CD4-positive, CD25-positive, alpha-beta regulatory T cell (primary cell): ENCODE measurements around the gene NARS2. TPM values are rescaled to one million over a fixed set of nuclear protein-coding genes. Genes with fewer than 3 reads are reported as not detected.
"Not testable (repeated sequence)": the region's sequence is repeated elsewhere in the genome, so short reads cannot be mapped to it uniquely, and the experiment has no call there.

ENCODE experiments used
- ATAC-seq, 2 donors: fragments of 150-1000 bp; cut with Tn5 transposase; one replicate each; pipeline ENCODE4 v1.10.0; 2021; ENCODE audit warnings: low read depth in 2 of 2, moderate number of reproducible peaks in 2 of 2, moderate library complexity in 1 of 2
- DNase-seq, 3 donors: peaks; one replicate each; pipeline versions ENCODE4 v3.0.0 to v3.0.0-alpha.2; 2012 to 2022; ENCODE audit warnings: mixed read lengths in 1 of 3
- H3K27ac ChIP-seq: one replicate; pipeline ENCODE4 v1.7.0; 2013; ENCODE audit warnings: mild to moderate bottlenecking, low read length; ENCODE audit not compliant: insufficient read depth, poor library complexity, severe bottlenecking
- H3K27me3 ChIP-seq: one replicate; pipeline ENCODE4 v1.7.0; 2013; ENCODE audit warnings: low read length; ENCODE audit not compliant: control insufficient read depth, insufficient read depth
- H3K36me3 ChIP-seq: one replicate; pipeline ENCODE4 v1.7.0; 2013; ENCODE audit warnings: mild to moderate bottlenecking, low read length, moderate library complexity; ENCODE audit not compliant: control insufficient read depth, insufficient read depth
- H3K4me1 ChIP-seq: 2 replicates; pipeline ENCODE4 v1.7.0; 2013; ENCODE audit warnings: mild to moderate bottlenecking, low read length; ENCODE audit not compliant: insufficient read depth, control insufficient read depth, poor library complexity, severe bottlenecking
- H3K4me3 ChIP-seq: one replicate; pipeline ENCODE4 v1.7.0; 2013; ENCODE audit warnings: low read depth, mild to moderate bottlenecking, low read length, moderate library complexity
- H3K9me3 ChIP-seq, 2 experiments: 1 replicate in 1 of 2; 2 replicates in 1 of 2; pipeline ENCODE4 v1.7.0; 2013; ENCODE audit warnings: low read length in 2 of 2, mild to moderate bottlenecking in 1 of 2, moderate library complexity in 1 of 2; ENCODE audit not compliant: control insufficient read depth in 2 of 2
- H3K27ac Mint-ChIP-seq, 3 donors: one replicate each; pipeline ENCODE4 v1.8.0; 2020 to 2022; ENCODE audit warnings: mild to moderate bottlenecking in 3 of 3, mixed read lengths in 3 of 3, moderate library complexity in 2 of 3
- H3K27me3 Mint-ChIP-seq: one replicate; pipeline ENCODE4 v1.8.0; 2022; ENCODE audit warnings: mild to moderate bottlenecking, mixed read lengths
- H3K36me3 Mint-ChIP-seq: one replicate; pipeline ENCODE4 v1.8.0; 2020; ENCODE audit warnings: mixed read lengths
- H3K4me1 Mint-ChIP-seq, 4 donors: one replicate each; pipeline ENCODE4 v1.8.0; 2020 to 2022; ENCODE audit warnings: mixed read lengths in 4 of 4, mild to moderate bottlenecking in 1 of 4
- H3K4me3 Mint-ChIP-seq, 4 donors: one replicate each; pipeline ENCODE4 v1.8.0; 2020 to 2022; ENCODE audit warnings: mild to moderate bottlenecking in 4 of 4, mixed read lengths in 4 of 4, moderate library complexity in 3 of 4
- H3K9me3 Mint-ChIP-seq, 7 donors: one replicate each; pipeline ENCODE4 v1.8.0; 2020 to 2022; ENCODE audit warnings: mixed read lengths in 7 of 7, mild to moderate bottlenecking in 3 of 7, moderate library complexity in 2 of 7
- polyA plus RNA-seq, 4 donors: library from polyadenylated mRNA; unstranded; fragments of 300-500 nt; fragmentation: Illumina TruSeq; gene quantifications; one replicate each; pipeline ENCODE4 v1.2.3, GENCODE V29; 2021
- total RNA-seq: library from RNA; stranded (reverse); gene quantifications from one replicate; pipeline ENCODE4 v1.2.3, GENCODE V29; 2022

Gene NARS2
- total and polyA plus RNA-seq, 5 donors from 2014 or later, result 9.3 to 22.9 (median 11.1) TPM

DNA sequence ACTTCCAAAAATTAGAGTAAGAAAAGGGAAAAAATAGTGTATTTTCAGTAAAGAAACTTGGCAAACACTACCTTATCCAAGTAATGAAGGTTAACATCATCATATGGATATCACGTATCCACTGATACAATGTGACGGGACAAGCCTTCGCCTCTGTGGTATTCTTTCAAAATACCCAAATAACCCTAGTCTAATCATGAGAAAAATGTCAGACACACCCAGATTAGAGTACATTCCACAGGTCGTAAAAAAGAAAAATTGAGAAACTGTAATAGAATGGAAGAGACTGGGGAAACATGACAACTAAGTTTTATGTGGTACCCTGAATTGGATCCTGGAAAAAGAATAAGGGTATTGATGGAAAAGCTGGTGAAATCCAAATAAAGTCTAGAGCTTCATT is 48.9 kb downstream of the NARS2 start:
- H3K4me1 Mint-ChIP-seq, result peaks cover 0 to 4% (median 2%) of the 10 kb centered on the region in 4 donors
- H3K27ac ChIP-seq, result no peak overlapping the region
- H3K36me3 Mint-ChIP-seq, result peaks cover 20% of the 10 kb centered on the region
- no peaks in the 10 kb centered on the region for H3K9me3 Mint-ChIP-seq
- no peak overlapping the region for H3K4me3 Mint-ChIP-seq
- no peaks in the 10 kb centered on the region for H3K27me3 Mint-ChIP-seq
- no peaks in the 10 kb centered on the region for H3K4me1 ChIP-seq
- no peaks in the 10 kb centered on the region for H3K27me3 ChIP-seq
- H3K27ac Mint-ChIP-seq, result peak overlapping the region in 1 of 3 donors; percentile 94
- DNase-seq (no peak), ATAC-seq (no peak)
- H3K9me3 ChIP-seq, result no peaks in the 10 kb centered on the region
- peaks cover 3% of the 10 kb centered on the region for H3K36me3 ChIP-seq
- no peak overlapping the region for H3K4me3 ChIP-seq

DNA sequence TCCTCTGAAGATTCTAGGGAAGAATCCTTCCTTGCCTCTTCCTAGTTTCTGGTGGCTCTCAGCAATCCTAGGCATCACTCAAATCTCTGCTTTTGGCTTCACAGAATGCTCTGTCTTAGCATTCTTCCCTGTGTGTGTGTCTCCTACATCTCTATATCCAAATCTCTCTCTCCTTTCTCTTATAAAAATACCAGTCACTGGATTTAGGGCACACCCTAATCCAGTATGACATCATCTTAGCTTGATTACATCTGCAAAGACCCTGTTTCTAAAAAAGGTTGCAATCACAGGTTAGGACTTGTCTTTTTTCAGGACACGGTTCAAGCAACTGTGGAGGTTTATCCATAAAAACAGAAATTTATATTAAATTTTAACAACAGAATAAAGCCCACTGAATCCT is 54.4 kb downstream of the NARS2 start:
- H3K9me3 ChIP-seq, result no peaks in the 10 kb centered on the region
- H3K4me3 ChIP-seq, result no peak overlapping the region
- H3K27me3 ChIP-seq, result no peaks in the 10 kb centered on the region
- no peaks in the 10 kb centered on the region for H3K27me3 Mint-ChIP-seq
- no peaks in the 10 kb centered on the region for H3K4me1 ChIP-seq
- H3K4me1 Mint-ChIP-seq, result peaks cover 2 to 8% (median 5%) of the 10 kb centered on the region in 4 donors
- H3K27ac Mint-ChIP-seq, result no peak overlapping the region
- no peaks in the 10 kb centered on the region for H3K36me3 ChIP-seq
- DNase-seq (no peak), ATAC-seq (no peak)
- no peak overlapping the region for H3K27ac ChIP-seq
- H3K36me3 Mint-ChIP-seq, result peaks cover 21% of the 10 kb centered on the region
- H3K4me3 Mint-ChIP-seq, result no peak overlapping the region
- H3K9me3 Mint-ChIP-seq, result no peaks in the 10 kb centered on the region

DNA sequence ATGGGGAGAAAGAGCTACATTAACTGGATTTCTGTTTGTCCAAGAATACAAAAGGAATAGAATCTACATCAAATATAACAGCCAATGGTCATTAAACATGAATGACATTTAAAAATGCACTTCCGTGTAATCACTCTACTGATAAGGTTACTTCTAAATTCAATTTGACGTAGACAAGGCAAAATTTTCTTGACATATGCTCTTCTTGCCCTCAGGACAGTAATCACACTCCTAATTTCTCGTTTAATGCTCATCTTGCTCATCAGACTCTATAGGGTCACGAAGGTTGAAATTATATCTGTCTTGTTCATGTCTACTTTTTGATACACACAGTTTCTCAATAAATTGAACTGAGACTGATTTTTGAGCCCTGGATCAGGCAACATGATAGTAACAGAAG is 58.4 kb downstream of the NARS2 start:
- Mint-ChIP-seq H3K9me3 (no peaks in the 10 kb centered on the region), H3K36me3 (peaks cover 33% of the 10 kb centered on the region), H3K4me3 (no peak overlapping the region), H3K27ac (no peak overlapping the region), H3K4me1 (peaks cover 0 to 9% (median 4%) of the 10 kb centered on the region in 4 donors), H3K27me3 (no peaks in the 10 kb centered on the region)
- DNase-seq, result no peak
- ATAC-seq, result no peak
- Histone ChIP-seq H3K4me1 (no peaks in the 10 kb centered on the region), H3K27me3 (no peaks in the 10 kb centered on the region), H3K27ac (no peak overlapping the region), H3K4me3 (no peak overlapping the region), H3K9me3 (no peaks in the 10 kb centered on the region), H3K36me3 (no peaks in the 10 kb centered on the region)

DNA sequence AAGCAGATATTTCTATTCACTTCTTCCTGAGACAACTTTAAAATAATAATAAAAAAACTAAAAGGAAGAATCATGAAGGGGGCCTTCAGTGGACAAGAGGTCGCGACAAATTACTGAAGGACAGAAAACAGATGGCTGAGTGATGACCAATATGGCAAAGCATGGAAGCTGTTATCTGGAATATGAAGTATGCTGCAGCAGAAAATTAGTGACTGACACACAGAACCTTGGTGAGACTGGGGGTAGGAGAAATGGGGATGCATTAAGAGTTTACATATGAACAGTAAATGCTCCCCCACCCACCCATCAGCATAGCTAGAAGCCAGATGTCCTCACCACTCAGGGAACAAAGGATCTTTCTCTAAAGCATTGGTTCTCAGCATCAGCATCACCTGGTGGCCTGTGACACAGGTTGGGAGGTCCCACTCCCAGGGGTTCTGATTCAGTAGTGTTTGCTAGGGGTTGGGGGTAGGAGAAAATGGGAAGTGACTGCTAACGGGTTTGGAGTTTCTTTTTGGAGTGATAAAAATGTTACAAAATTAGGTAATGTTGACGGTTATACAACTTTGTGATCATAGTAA is 59.7 kb downstream of the NARS2 start:
- Mint-ChIP-seq H3K4me3 (no peak overlapping the region), H3K9me3 (peaks cover 0 to 6% (median 0%) of the 10 kb centered on the region in 7 donors), H3K4me1 (peaks cover 5 to 9% (median 7%) of the 10 kb centered on the region in 4 donors), H3K27ac (peak overlapping the region in 1 of 3 donors; percentile 76), H3K36me3 (peaks cover 40% of the 10 kb centered on the region), H3K27me3 (no peaks in the 10 kb centered on the region)
- H3K27ac ChIP-seq, result no peak overlapping the region
- H3K9me3 ChIP-seq, result peaks cover 0 to 2% of the 10 kb centered on the region in 2 experiments
- H3K36me3 ChIP-seq, result no peaks in the 10 kb centered on the region
- no peaks in the 10 kb centered on the region for H3K4me1 ChIP-seq
- DNase-seq, result no peak
- H3K4me3 ChIP-seq, result no peak overlapping the region
- no peak for ATAC-seq
- no peaks in the 10 kb centered on the region for H3K27me3 ChIP-seq

DNA sequence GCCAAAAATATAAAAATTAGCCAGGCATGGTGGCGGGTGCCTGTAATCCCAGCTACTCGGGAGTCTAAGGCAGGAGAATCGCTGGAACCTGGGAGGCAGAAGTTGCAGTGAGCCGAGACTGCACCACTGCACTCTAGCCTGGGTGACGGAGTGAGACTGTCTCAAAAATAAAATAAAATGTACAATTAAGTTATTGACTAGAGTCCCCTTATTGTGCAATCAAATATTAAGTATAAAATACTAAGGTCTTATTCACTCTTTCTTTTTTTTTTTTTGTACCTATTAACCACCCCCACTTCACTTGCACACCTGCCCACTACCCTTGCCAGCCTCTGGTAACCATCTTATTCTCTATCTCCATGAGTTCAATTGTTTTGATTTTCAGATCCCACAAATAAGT is 61.6 kb downstream of the NARS2 start:
- H3K4me3 Mint-ChIP-seq, H3K9me3 ChIP-seq, H3K27ac Mint-ChIP-seq, H3K27ac ChIP-seq, H3K36me3 ChIP-seq, H3K27me3 ChIP-seq, DNase-seq, H3K9me3 Mint-ChIP-seq, H3K4me1 ChIP-seq, ATAC-seq, H3K27me3 Mint-ChIP-seq, H3K4me3 ChIP-seq: not testable (repeated sequence)
- peaks cover 5 to 11% (median 9%) of the 10 kb centered on the region in 4 donors for H3K4me1 Mint-ChIP-seq
- H3K36me3 Mint-ChIP-seq, result peaks cover 49% of the 10 kb centered on the region

DNA sequence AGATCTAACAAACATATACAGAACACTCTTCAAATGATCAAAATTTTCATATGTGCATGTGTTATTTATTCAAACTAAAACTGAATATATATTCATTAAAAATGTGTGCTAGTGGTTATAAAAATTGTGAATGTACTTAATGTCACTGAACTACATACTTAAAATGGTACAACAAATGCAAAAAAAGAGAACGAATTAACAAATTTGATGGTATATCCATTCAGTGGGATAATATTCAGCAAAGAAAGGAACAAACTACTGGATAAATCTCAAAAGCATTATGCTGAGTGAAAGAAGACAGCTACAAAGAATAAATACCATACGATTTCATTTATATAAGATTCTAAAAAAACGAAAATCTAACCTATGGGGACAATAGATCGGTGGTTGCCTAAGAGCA is 64.1 kb downstream of the NARS2 start:
- Mint-ChIP-seq H3K4me3 (no peak overlapping the region), H3K27me3 (no peaks in the 10 kb centered on the region), H3K4me1 (peaks cover 6 to 17% (median 10%) of the 10 kb centered on the region in 4 donors), H3K9me3 (peaks cover 0 to 6% (median 3%) of the 10 kb centered on the region in 7 donors), H3K27ac (no peak overlapping the region), H3K36me3 (peaks cover 44% of the 10 kb centered on the region)
- DNase-seq (no peak), ATAC-seq (no peak)
- H3K4me1 ChIP-seq, result no peaks in the 10 kb centered on the region
- H3K27me3 ChIP-seq, result no peaks in the 10 kb centered on the region
- H3K4me3 ChIP-seq, result no peak overlapping the region
- no peaks in the 10 kb centered on the region for H3K36me3 ChIP-seq
- no peak overlapping the region for H3K27ac ChIP-seq
- H3K9me3 ChIP-seq, result peaks cover 0 to 2% of the 10 kb centered on the region in 2 experiments

DNA sequence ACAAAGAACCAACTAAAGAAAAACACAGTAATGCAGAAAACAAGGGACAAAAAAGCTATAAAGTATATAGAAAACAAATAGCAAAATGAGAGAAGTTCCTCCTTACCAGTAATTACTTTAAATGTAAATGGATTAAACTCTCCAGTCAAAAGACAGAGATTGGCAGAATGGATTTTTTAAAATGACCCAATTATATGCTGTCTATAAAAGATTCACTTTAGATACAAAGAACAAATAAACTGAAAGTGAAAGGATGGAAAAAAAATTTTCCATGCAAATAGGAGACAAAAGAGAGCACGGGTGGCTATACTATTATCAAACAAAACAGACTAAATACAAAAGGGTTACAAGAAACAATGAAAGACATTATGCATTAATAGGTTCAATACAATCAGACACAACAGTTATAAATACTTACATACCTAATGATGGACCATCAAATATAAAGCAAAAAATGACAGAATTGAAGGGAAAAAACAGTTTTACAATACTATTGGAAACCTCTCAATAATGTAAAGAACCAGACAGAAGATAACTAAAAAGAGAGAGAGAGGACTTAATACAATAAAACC is 64.6 kb downstream of the NARS2 start:
- H3K4me3 Mint-ChIP-seq, result no peak overlapping the region
- no peak for ATAC-seq
- no peak for DNase-seq
- no peaks in the 10 kb centered on the region for H3K4me1 ChIP-seq
- H3K27me3 ChIP-seq, result no peaks in the 10 kb centered on the region
- H3K36me3 Mint-ChIP-seq, result peaks cover 44% of the 10 kb centered on the region
- no peaks in the 10 kb centered on the region for H3K36me3 ChIP-seq
- H3K27ac Mint-ChIP-seq, result no peak overlapping the region
- H3K27ac ChIP-seq, result no peak overlapping the region
- no peaks in the 10 kb centered on the region for H3K27me3 Mint-ChIP-seq
- peaks cover 0 to 6% (median 3%) of the 10 kb centered on the region in 7 donors for H3K9me3 Mint-ChIP-seq
- peaks cover 10 to 21% (median 11%) of the 10 kb centered on the region in 4 donors for H3K4me1 Mint-ChIP-seq
- H3K9me3 ChIP-seq, result peaks cover 0 to 2% of the 10 kb centered on the region in 2 experiments
- H3K4me3 ChIP-seq, result no peak overlapping the region

DNA sequence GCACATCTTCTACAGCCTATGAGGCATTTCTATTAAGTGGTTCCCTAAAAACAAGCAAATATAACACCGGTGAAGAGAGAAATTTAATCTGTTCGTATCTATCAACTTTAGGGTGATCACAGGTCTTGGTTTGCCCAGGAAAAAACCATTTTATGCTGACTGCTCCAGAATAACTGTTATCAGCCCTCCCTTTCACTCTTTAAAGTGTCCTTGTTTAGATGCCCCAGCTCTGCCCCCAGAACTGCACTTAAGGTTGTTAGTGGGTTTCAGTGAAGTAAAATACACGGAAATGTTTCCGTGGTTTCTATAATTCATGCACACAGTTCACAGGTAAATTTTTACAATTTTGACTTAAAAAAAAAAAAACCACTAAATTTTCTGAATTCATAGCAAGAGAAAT is 70.0 kb downstream of the NARS2 start:
- Mint-ChIP-seq H3K36me3 (peaks cover 27% of the 10 kb centered on the region), H3K9me3 (peaks cover 0 to 3% (median 1%) of the 10 kb centered on the region in 7 donors), H3K27ac (no peak overlapping the region), H3K27me3 (no peaks in the 10 kb centered on the region), H3K4me1 (peaks cover 15 to 32% (median 19%) of the 10 kb centered on the region in 4 donors), H3K4me3 (no peak overlapping the region)
- H3K27ac ChIP-seq, result no peak overlapping the region
- no peaks in the 10 kb centered on the region for H3K4me1 ChIP-seq
- peak in 1 of 3 donors; percentile 39 for DNase-seq
- no peaks in the 10 kb centered on the region for H3K36me3 ChIP-seq
- H3K9me3 ChIP-seq, result no peaks in the 10 kb centered on the region
- ATAC-seq, result no peak
- H3K27me3 ChIP-seq, result no peaks in the 10 kb centered on the region
- H3K4me3 ChIP-seq, result no peak overlapping the region
